ENCODE measurements around the gene SMIM41. TPM values are rescaled to one million over a fixed set of nuclear protein-coding genes. Genes with fewer than 3 reads are reported as not detected.

SMIM41 gene
- polyA plus RNA-seq, 1 donor (not counting 4 experiments of a cell fraction or from before 2014, with no cell fraction given) = not detected

- Histone ChIP-seq H3K27me3 (ENCODE audit: control insufficient read depth, extremely low read depth, insufficient read depth, low read length) (peaks cover 13% of the 10 kb centered on the region), H3K9me3 (ENCODE audit: control insufficient read depth, low read depth, low read length) (no peaks in the 10 kb centered on the region), H3K9ac (ENCODE audit: control insufficient read depth, extremely low read depth, insufficient read depth, low read length) (peak overlapping the region; percentile 80), H4K20me1 (ENCODE audit: control insufficient read depth, extremely low read depth, insufficient read depth, low read length) (no peaks in the 10 kb centered on the region), H2AFZ (ENCODE audit: control insufficient read depth, low read length) (peak overlapping the region; percentile 83), H3K4me2 (ENCODE audit: control insufficient read depth, extremely low read depth, insufficient read depth, low read depth, low read length) (peak overlapping the region; percentile 97), H3K36me3 (ENCODE audit: control insufficient read depth in 2 of 2, extremely low read depth in 1 of 2, insufficient read depth in 2 of 2, low read length in 2 of 2) (no peaks in the 10 kb centered on the region), H3K4me1 (ENCODE audit: control insufficient read depth, extremely low read depth, insufficient read depth, low read length) (peaks cover 22% of the 10 kb centered on the region), H3K27ac (ENCODE audit: control insufficient read depth, insufficient read depth, low read length) (peak overlapping the region; percentile 78), H3K9me1 (ENCODE audit: control insufficient read depth, extremely low read depth, insufficient read depth, low read length) (no peaks in the 10 kb centered on the region), H3K4me3 (ENCODE audit: control insufficient read depth in 2 of 3, extremely low read depth in 1 of 3, insufficient read depth in 2 of 3, low read depth in 1 of 3, low read length in 3 of 3) (peak overlapping the region; percentile 19 to 66 (median 41)), H3K79me2 (ENCODE audit: control insufficient read depth, insufficient read depth, low read length) (no peaks in the 10 kb centered on the region)
- TF ChIP-seq CTCF (optimal IDR thresholded peaks at IDR 0.05 in 1 of 3, IDR thresholded peaks at IDR 0.05 in 1 of 3, conservative IDR thresholded peaks at IDR 0.05 in 1 of 3; ENCODE audit: extremely low read depth in 1 of 3, insufficient read depth in 2 of 3, low read length in 3 of 3) (no peak), EZH2 (IDR thresholded peaks at IDR 0.05; ENCODE audit: low read length) (no peak)
- dilution Hi-C loops (cut with MboI; ENCODE audit: extremely low pct_ligation_motif_present, low sequenced_read_pairs) = no loop called here
- FAIRE-seq (peak; percentile 73), DNase-seq (ENCODE audit: low read depth, low spot score) (no peak)
These were observed 46.6 kb upstream of the SMIM41 start for GRCh38 chr12:52032804-52033445.

- peak overlapping the region; percentile 78 for H3K27ac ChIP-seq (ENCODE audit: control insufficient read depth, insufficient read depth, low read length)
- peaks cover 22% of the 10 kb centered on the region for H3K4me1 ChIP-seq (ENCODE audit: control insufficient read depth, extremely low read depth, insufficient read depth, low read length)
- peak overlapping the region; percentile 70 for H2AFZ ChIP-seq (ENCODE audit: control insufficient read depth, low read length)
- no peaks in the 10 kb centered on the region for H3K79me2 ChIP-seq (ENCODE audit: control insufficient read depth, insufficient read depth, low read length)
- dilution Hi-C loops (cut with MboI; ENCODE audit: extremely low pct_ligation_motif_present, low sequenced_read_pairs) = no loop called here
- no peaks in the 10 kb centered on the region for H3K36me3 ChIP-seq (ENCODE audit: control insufficient read depth in 2 of 2, extremely low read depth in 1 of 2, insufficient read depth in 2 of 2, low read length in 2 of 2)
- no peaks in the 10 kb centered on the region for H3K9me1 ChIP-seq (ENCODE audit: control insufficient read depth, extremely low read depth, insufficient read depth, low read length)
- no peaks in the 10 kb centered on the region for H4K20me1 ChIP-seq (ENCODE audit: control insufficient read depth, extremely low read depth, insufficient read depth, low read length)
- peak overlapping the region; percentile 97 for H3K4me2 ChIP-seq (ENCODE audit: control insufficient read depth, extremely low read depth, insufficient read depth, low read depth, low read length)
- no peak for DNase-seq (ENCODE audit: low read depth, low spot score)
- TF ChIP-seq CTCF (optimal IDR thresholded peaks at IDR 0.05 in 1 of 3, IDR thresholded peaks at IDR 0.05 in 1 of 3, conservative IDR thresholded peaks at IDR 0.05 in 1 of 3; ENCODE audit: extremely low read depth in 1 of 3, insufficient read depth in 2 of 3, low read length in 3 of 3) (no peak), EZH2 (IDR thresholded peaks at IDR 0.05; ENCODE audit: low read length) (no peak)
- H3K4me3 ChIP-seq (ENCODE audit: control insufficient read depth in 2 of 3, extremely low read depth in 1 of 3, insufficient read depth in 2 of 3, low read depth in 1 of 3, low read length in 3 of 3) = peak overlapping the region; percentile 19 to 66 (median 38)
- peak overlapping the region; percentile 80 for H3K9ac ChIP-seq (ENCODE audit: control insufficient read depth, extremely low read depth, insufficient read depth, low read length)
- no peaks in the 10 kb centered on the region for H3K9me3 ChIP-seq (ENCODE audit: control insufficient read depth, low read depth, low read length)
- H3K27me3 ChIP-seq (ENCODE audit: control insufficient read depth, extremely low read depth, insufficient read depth, low read length) = peaks cover 13% of the 10 kb centered on the region
- no peak for FAIRE-seq
These were observed 45.9 kb upstream of the SMIM41 start for GRCh38 chr12:52033446-52034140.

Data from keratinocyte (primary cell).